ENCODE results near the gene GTSE1. TPM values are rescaled to one million over a fixed set of nuclear protein-coding genes. Genes with fewer than 3 reads are reported as not detected.
A peak's percentile ranks its signal among the peaks of the same experiment; 100 is the strongest.

GTSE1 gene
- total RNA-seq, 1 experiment from 2014 or later: 42.6 TPM

GRCh38 chr22:46373921-46374662 is 77.4 kb downstream of the GTSE1 start:
- peak overlapping the region in 1 of 3 experiments; percentile 74; a peak in 2 of 7 replicates for H3K27ac Mint-ChIP-seq
- Histone ChIP-seq H2BK15ac (ENCODE audit: low read depth, low read length) (no peak overlapping the region), H4K20me1 (ENCODE audit: control insufficient read depth, insufficient read depth, insufficient read length) (no peaks in the 10 kb centered on the region), H3K79me1 (ENCODE audit: insufficient read depth, low read depth, low read length, poor library complexity, severe bottlenecking) (no peaks in the 10 kb centered on the region), H3K4ac (ENCODE audit: low read depth, low read length) (no peak overlapping the region), H2AK5ac (ENCODE audit: insufficient read length, low read length) (no peak overlapping the region), H3K9ac (ENCODE audit: extremely low read depth, insufficient read length, low read length) (no peak overlapping the region), H3K79me2 (ENCODE audit: insufficient read depth, low read length) (no peaks in the 10 kb centered on the region), H2AFZ (ENCODE audit: low read length) (no peak overlapping the region), H2BK120ac (ENCODE audit: low read depth, low read length, poor library complexity, severe bottlenecking) (no peak overlapping the region), H3K4me2 (ENCODE audit: insufficient read depth, insufficient read length, low read length) (no peak overlapping the region), H3K27ac (ENCODE audit: insufficient read length, low read depth, low read length) (no peak overlapping the region), H4K5ac (ENCODE audit: insufficient read length, low read depth, low read length) (no peak overlapping the region), H4K8ac (replicated peaks; ENCODE audit: insufficient read length, low read depth, low read length) (no peak overlapping the region), H3K4me1 (ENCODE audit: insufficient read depth, low read length) (peaks cover 6% of the 10 kb centered on the region; the same call in 1 of the 2 replicates), H3K18ac (ENCODE audit: insufficient read length, low read depth, low read length) (no peak overlapping the region), H3K23ac (ENCODE audit: insufficient read length, low read depth, low read length) (no peak overlapping the region), H2BK20ac (ENCODE audit: low read depth, low read length, poor library complexity, severe bottlenecking) (no peak overlapping the region), H3K27me3 (ENCODE audit: insufficient read depth, low read length) (no peaks in the 10 kb centered on the region), H3K9me3 (ENCODE audit: control insufficient read depth, low read depth, low read length) (no peaks in the 10 kb centered on the region), H4K91ac (ENCODE audit: insufficient read length, low read depth, low read length) (no peak overlapping the region), H2BK5ac (ENCODE audit: insufficient read length, low read length) (no peak overlapping the region), H3T11ph (ENCODE audit: low read length) (no peak overlapping the region), H2BK12ac (ENCODE audit: insufficient read length, low read depth, low read length) (no peak overlapping the region), H3K23me2 (ENCODE audit: insufficient read length, low read depth, low read length, poor library complexity, severe bottlenecking) (peaks cover 4% of the 10 kb centered on the region), H3K14ac (ENCODE audit: insufficient read depth, low read length) (no peak overlapping the region; the same call in 1 of the 2 replicates), H3K56ac (ENCODE audit: insufficient read length, low read depth, low read length) (no peak overlapping the region)
- peaks cover 5 to 7% of the 10 kb centered on the region in 2 experiments; a peak in 2 of 5 replicates for H3K9me3 Mint-ChIP-seq
- no CpG with 5 or more reads among the region's 31 CpGs for WGBS (ENCODE audit: extremely low coverage, insufficient read length, low lambda C conversion rate)
- no peaks in the 10 kb centered on the region for H3K27me3 Mint-ChIP-seq (ENCODE audit: low read depth)
- DNase-seq: no peak
- no peak for TF ChIP-seq CTCF (conservative IDR thresholded peaks at IDR 0.05)
- H3K36me3 Mint-ChIP-seq (ENCODE audit: insufficient read depth in 1 of 3, low read depth in 3 of 3): peaks cover 14 to 27% (median 22%) of the 10 kb centered on the region in 3 experiments
- no peak overlapping the region; a peak in 1 of 5 replicates for H3K4me3 Mint-ChIP-seq
- peaks cover 34 to 35% of the 10 kb centered on the region in 2 experiments for H3K4me1 Mint-ChIP-seq

All from H9 (cell line).